NCI-H2227 treated with DMSO at 0.1 percent for 48 hours (cell line): ENCODE results near the gene PDF.
A peak's percentile ranks its signal among the peaks of the same experiment; 100 is the strongest.
"Not testable (repeated sequence)": the region's sequence is repeated elsewhere in the genome, so short reads cannot be mapped to it uniquely, and the experiment has no call there.

ENCODE experiments used
- DNase-seq: peaks from one replicate; lab custom pipeline; 2025; lab: John Stamatoyannopoulos, UW

PDF gene

DNA sequence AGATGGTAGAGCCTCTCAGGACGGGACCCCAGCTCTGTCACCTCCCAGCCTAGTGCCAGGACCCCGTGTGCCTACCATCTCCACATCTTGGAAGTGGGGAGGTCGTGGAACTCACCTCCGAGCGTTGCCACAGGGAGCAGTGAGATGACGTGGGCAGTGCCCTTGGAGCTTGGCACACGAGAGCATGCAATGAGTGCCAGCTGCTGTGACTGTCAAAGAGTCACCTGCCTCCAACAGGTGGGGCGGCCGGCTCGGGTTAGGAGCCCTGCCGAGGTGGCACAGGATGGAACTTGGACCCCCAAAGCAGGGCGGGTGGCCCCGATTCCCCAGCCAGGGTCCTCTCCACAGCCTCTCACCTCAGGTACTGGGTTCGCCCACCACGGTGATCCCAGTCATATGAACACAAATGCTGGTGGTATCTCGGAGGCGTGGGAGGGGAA lies 13.8 kb downstream of the PDF start:
- DNase-seq, result no peak

DNA sequence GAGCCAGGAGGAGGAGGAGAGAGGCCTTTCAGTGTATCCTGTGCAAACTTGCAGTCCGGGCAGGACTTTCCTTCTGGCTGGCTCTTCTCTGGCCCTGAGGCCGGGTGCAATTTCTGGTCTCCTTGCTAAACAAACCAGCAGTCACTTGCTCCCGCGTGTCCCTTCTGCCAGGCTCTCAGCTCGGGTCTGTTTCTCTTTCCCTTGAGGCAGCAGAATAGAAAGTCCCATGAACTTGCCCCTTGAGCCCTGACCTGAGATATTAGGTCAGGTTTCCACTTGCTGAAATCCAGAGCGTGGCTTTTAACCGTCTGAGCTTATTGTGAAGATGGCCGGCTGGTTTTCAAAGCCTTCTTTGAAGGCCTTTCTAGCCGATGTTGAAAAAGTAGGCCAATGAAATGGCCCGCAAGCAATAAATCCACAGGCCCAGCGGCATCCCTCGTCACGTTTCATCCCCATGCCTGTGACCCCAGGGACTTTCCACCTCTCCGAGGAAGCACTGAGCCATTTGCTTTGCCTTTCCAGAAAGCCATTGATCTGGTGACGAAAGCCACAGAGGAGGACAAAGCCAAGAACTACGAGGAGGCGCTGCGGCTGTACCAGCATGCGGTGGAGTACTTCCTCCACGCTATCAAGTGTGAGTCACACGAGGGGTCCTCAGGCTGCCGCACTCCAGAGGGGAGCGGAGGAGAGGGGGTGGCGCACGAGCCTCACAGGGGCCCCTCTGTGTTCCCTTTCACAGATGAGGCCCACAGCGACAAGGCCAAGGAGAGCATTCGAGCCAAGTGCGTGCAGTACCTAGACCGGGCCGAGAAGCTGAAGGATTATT lies 14.7 kb downstream of the PDF start:
- DNase-seq, result no peak

DNA sequence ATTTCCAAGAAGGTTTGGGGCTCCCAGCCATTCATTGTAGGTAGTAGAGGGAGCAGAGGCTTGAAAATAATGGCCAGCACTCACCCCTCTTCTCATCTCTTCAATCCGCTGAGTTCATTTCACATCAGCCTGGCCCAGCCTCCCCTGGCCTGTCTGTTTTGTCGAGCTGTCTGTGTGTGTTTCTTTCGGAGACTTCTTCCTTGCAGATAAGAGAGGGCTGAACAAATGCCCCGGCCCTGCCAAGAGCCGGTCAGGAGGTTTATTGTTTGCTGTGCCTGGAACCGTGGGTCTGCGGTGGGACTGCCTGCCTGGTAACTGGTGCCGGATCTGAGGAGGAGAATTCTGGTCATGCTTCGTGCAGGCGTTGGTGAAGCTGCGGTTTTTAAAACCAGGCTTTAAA lies 15.9 kb downstream of the PDF start:
- no peak for DNase-seq

DNA sequence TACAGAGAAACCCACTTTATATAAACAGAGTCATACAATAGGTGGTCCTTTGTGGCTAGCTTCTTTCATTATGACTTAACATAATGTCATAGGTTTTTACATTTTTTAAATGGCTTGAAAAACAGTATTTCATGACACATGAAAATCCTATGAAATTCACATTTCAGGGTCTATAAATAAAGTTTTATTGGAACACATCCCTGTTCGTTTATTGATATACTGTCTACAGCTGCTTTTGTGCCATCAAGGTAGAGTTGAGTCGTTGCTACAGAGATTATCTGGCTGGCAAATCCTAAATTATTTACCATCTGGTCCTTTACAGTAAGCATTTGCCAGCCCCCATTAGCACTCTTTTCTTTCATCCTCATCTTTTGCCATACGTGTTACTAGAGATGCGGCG lies 16.9 kb downstream of the PDF start:
- no peak for DNase-seq

GRCh38 chr16:69311533-69312387 lies 18.6 kb downstream of the PDF start:
- DNase-seq, result no peak

DNA sequence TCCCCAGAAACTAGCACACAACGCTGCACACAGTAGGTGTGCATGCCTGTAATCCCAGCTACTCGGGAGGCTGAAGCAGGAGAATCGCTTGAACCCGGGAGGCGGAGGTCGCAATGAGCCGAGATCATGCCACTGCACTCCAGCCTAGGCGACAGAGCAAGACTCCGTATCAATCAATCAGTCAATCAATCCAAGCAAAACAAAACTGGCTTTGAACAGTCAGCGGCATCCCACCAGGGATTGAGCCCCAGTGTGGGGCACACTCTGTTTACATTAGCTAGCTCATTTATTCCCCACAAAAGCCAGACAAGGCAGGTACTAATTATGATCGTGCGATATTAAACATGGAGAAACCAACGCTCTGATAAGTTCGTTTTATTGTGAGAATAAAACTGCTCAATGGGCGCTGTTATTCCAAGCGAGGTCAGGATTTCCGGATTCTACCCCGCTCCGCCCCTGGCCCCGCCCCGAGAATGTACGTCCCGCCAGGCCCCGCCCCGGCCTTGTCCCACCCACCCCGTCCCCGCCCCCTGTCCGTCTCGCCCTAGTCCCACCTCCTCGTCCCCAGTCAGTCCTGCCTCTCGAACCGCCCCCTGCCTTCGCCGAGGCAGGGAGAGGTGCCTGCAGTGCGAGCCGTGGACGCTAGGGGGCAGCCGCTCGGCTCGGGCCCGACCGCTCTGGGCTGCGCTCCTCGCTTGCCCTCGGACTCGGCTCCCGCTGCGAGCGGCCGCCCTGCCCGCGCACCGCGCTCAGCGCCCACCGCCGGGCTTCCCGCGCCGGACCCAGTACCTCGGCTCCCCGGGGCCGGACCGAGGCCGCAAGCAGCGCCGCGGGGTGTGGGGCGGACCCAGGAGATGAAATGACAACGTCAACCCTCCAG lies 19.5 kb downstream of the PDF start, which contains the start of gene VPS4A:
VPS4A (plus strand) TSS at position 698 of the 880 bp plus-strand sequence; CDS start at position 860, 162 bp downstream.
- peak; percentile 86 for DNase-seq

DNA sequence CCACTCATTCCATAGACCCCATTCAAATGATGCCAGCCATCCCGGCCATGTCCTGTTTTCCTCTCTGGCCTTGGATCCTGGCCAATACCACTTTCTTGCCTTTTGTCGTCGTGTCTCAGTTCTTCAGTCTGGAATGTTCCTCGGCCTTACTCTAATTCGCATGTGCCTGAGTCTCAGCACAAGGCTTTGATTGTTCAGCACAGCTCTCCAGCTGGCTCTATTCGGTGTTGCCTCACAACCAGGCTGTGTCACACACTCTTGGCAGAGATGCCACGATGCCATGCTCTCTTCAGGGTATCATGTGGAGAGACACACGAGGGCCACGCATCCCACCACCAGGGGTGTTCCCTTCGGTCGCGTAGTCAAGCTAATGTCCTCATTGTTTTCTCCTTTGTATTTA lies 21.1 kb downstream of the PDF start:
- no peak for DNase-seq

DNA sequence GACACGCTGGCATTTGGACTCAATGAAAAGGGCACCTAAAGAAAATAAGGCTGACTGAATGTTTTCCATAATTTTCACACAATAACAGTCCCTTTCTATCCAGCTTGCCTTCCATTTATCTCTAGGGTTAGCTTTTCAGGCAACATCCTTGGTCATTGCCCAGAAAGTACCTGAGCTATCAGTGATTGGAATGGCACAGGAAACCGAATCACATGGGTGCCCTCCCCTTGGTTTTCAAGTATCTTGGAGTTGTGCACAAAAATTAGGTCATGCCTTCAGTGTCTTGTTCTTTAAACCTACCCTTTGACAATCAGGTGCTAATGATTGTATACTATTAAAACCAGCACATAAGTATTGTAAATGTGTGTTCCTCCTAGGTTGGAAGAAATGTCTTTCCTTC lies 22.5 kb downstream of the PDF start:
- DNase-seq, result no peak

GRCh38 chr16:69307091-69307490 lies 23.3 kb downstream of the PDF start:
- no peak for DNase-seq

DNA sequence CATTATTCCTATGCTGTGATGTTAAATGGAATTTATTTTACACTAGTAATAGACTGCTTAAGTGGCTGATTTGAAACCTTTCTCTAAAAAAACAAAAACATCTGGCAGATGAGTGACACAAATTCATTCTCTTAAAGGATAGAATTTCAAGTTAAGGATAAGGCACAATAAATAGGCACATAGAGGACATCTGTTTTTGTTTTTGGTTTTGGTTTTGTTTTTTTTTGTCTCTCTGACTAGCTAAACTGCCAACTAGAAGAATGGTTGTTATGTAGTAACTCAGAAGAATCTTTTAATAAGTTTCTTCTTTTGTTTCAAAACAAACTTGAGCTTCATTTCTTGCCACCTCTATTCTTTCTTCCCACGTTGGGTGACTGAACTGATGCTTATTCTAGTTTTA lies 24.4 kb downstream of the PDF start:
- DNase-seq, result no peak

GRCh38 chr16:69302301-69302700 lies 28.1 kb downstream of the PDF start:
- no peak for DNase-seq

GRCh38 chr16:69301861-69302260 lies 28.5 kb downstream of the PDF start:
- no peak for DNase-seq

DNA sequence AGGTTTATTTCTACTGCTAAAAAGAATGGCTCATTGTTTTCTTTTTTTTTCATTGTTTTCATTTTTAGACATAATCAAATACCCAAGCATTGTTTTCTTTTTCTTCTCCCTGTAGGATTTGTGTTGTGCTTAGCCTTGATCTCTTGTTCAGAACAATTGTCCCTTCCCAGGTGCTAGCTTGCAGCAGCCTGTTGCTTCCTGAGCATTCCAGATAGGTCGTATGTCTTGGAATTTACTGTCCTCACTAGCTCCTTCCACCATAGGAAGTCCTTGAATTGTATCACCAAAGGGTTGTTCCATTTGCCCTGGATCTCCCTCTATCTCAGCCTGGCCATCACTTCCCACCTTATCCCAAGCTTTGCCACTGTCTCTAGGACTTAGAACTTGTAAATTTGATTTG lies 29.2 kb downstream of the PDF start:
- DNase-seq, result no peak

DNA sequence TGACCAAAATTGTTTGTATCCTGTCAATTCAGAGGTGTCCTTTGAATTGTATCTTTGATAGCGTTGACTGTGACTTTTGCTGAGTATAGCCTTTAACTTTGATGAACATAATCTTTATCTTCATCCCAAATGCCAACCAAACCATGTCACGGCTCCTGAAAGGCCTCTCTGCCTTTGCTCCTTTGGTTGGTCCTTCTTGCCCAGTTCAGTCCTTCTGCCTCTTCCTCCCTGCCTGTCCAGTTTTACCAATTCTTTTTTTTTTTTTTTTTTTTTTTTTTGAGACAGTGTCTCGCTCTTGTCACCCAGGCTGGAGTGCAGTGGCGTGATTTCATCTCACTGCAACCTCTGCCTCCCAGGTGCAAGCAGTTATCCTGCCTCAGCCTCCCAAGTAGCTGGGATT lies 32.1 kb downstream of the PDF start:
- no peak for DNase-seq

DNA sequence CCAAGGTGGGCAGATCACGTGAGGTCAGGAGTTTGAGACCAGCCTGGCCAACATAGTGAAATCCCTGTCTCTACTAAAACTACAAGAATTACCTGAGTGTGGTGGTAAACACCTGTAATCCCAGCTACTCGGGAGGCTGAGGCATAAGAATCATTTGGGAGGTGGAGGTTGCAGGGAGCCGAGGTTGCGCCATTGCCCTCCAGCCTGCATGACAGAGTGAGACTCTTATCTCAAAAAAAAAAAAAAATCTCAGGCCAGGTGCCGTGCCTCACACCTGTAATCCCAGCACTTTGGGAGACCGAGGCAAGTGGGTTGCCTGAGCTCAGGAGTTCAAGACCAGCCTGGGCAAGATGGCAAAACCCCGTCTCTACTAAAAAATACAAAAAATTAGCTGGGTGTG lies 33.6 kb downstream of the PDF start:
- DNase-seq, result not testable (repeated sequence)

GRCh38 chr16:69294051-69294450 lies 36.3 kb downstream of the PDF start:
- no peak for DNase-seq

GRCh38 chr16:69293401-69293800 lies 37.0 kb downstream of the PDF start:
- DNase-seq, result no peak

- DNase-seq, result not testable (repeated sequence)
Observed at GRCh38 chr16:69291657-69292056, 38.7 kb downstream of the PDF start.

- DNase-seq, result peak; percentile 3
Observed at GRCh38 chr16:69286941-69287713, 43.3 kb downstream of the PDF start.

- DNase-seq, result no peak
Observed at GRCh38 chr16:69285240-69285639, 45.1 kb downstream of the PDF start.

DNA sequence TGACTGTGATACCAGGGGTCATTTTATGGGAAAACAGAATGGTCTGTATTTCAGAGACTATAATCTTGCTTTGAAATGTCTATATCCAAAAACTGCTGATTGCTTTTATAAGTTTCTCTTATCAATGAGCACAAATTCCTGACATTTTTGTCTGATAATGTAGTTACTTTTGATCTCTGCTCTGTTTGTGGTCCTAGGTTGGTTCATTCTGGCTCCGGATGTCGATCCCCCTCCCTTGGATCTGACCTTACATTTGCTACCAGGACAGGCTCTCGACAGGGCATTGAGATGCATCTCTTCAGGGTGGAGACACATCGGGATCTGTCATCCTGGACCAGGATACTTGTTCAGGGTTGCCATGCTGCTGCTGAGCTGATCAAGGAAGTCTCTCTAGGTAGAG lies 46.5 kb downstream of the PDF start:
- no peak for DNase-seq
